HepG2 (cell line): ENCODE data around the gene CSTF1. TPM values are rescaled to one million over a fixed set of nuclear protein-coding genes. Genes with fewer than 3 reads are reported as not detected.

Source experiments
- ATF7 ChIP-seq, 2 experiments: fragments of 450-650 bp in 1 of 2; sonication (generic) in 1 of 2; formaldehyde crosslinking in 1 of 2; IDR thresholded peaks; 2 replicates each; pipeline versions ENCODE4 v1.4.0 to v1.6.1; 2016 to 2020; ENCODE audit warnings: antibody characterized with exemption in 1 of 2, mild to moderate bottlenecking in 1 of 2, missing genetic modification reagents in 1 of 2
- CBX5 ChIP-seq: sonication (generic); formaldehyde crosslinking; IDR thresholded peaks from 2 replicates; pipeline ENCODE4 v1.4.0; 2020; ENCODE audit warnings: missing genetic modification reagents, borderline replicate concordance
- FOSL2 ChIP-seq: sonication (generic); formaldehyde crosslinking; IDR thresholded peaks from 2 replicates; pipeline ENCODE4 v1.4.0; 2020; ENCODE audit warnings: missing genetic modification reagents
- FOXP1 ChIP-seq, 2 experiments: fragments of 450-650 bp in 1 of 2; IDR thresholded peaks; 2 replicates each; pipeline ENCODE4 v1.6.1; 2017 to 2018; ENCODE audit warnings: antibody characterized with exemption in 1 of 2
- JARID2 ChIP-seq: sonication (generic); formaldehyde crosslinking; IDR thresholded peaks from 2 replicates; pipeline ENCODE4 v1.8.1; 2023; ENCODE audit warnings: missing genetic modification reagents, inconsistent platforms; ENCODE audit not compliant: insufficient replicate concordance
- NCOA1 ChIP-seq: sonication (generic); formaldehyde crosslinking; IDR thresholded peaks from 2 replicates; pipeline ENCODE4 v1.9.0; 2021; ENCODE audit warnings: missing genetic modification reagents
- NONO ChIP-seq, 2 experiments: fragments of 450-650 bp in 1 of 2; sonication (generic) in 1 of 2; formaldehyde crosslinking in 1 of 2; IDR thresholded peaks in 1 of 2; conservative IDR thresholded peaks in 1 of 2; 2 replicates each; pipeline versions ENCODE4 v1.6.1 to v1.8.0; 2017 to 2022; ENCODE audit warnings: mild to moderate bottlenecking in 1 of 2, missing genetic modification reagents in 1 of 2, moderate library complexity in 1 of 2
- ZMYM2 ChIP-seq: sonication (generic); formaldehyde crosslinking; IDR thresholded peaks from 2 replicates; pipeline ENCODE4 v1.8.0; 2022; ENCODE audit warnings: mild to moderate bottlenecking, missing genetic modification reagents
- ZNF33A ChIP-seq: sonication (generic); formaldehyde crosslinking; IDR thresholded peaks from 2 replicates; pipeline ENCODE4 v1.5.1; 2020; ENCODE audit warnings: missing genetic modification reagents, mild to moderate bottlenecking, moderate library complexity, borderline replicate concordance
- ZNF441 ChIP-seq: sonication (generic); formaldehyde crosslinking; IDR thresholded peaks from 2 replicates; pipeline ENCODE4 v1.7.0; 2021; ENCODE audit warnings: missing genetic modification reagents, borderline replicate concordance
- ZNF552 ChIP-seq: sonication (generic); formaldehyde crosslinking; IDR thresholded peaks from 2 replicates; pipeline ENCODE4 v1.9.0; 2022; ENCODE audit warnings: missing genetic modification reagents, mild to moderate bottlenecking, borderline replicate concordance
- ZNF569 ChIP-seq: sonication (generic); formaldehyde crosslinking; IDR thresholded peaks from 2 replicates; pipeline ENCODE4 v1.5.0; 2020; ENCODE audit warnings: mild to moderate bottlenecking, missing genetic modification reagents, moderate library complexity, borderline replicate concordance
- ZSCAN25 ChIP-seq: sonication (generic); formaldehyde crosslinking; IDR thresholded peaks from 2 replicates; pipeline ENCODE4 v1.8.0; 2022; ENCODE audit warnings: mild to moderate bottlenecking, missing genetic modification reagents
- polyA plus RNA-seq, 8 experiments: library from polyadenylated mRNA; depleted of rRNA in 3 of 8; stranded (reverse) in 7 of 8; unstranded in 1 of 8; fragments of >200 nt; fragmentation: Illumina TruSeq in 4 of 8; extraction: Trizol in 4 of 8; gene quantifications; 2 replicates each; pipeline versions ENCODE4 v1.2.1 to v1.2.3, GENCODE V29; 2011 to 2016; ENCODE audit warnings: low read depth in 4 of 8, missing spikeins in 1 of 8, mixed read lengths in 1 of 8; ENCODE audit not compliant: insufficient read depth in 1 of 8
- total RNA-seq, 5 experiments: library from RNA; depleted of rRNA; stranded (reverse); fragments of >200 nt; fragmentation: Illumina TruSeq; extraction: Trizol; gene quantifications; 2 replicates each; pipeline ENCODE4 v1.2.3, GENCODE V29; 2016; ENCODE audit warnings: low read depth in 1 of 5
- TF ChIP-seq, protein P1 (sequence below), 2 experiments: sonication (generic) in 1 of 2; formaldehyde crosslinking in 1 of 2; IDR thresholded peaks; 2 replicates each; pipeline versions ENCODE4 v1.5.1 to v1.6.1; 2011 to 2020; ENCODE audit warnings: borderline replicate concordance in 1 of 2, low read depth in 1 of 2, low read length in 1 of 2, mild to moderate bottlenecking in 1 of 2, missing genetic modification reagents in 1 of 2, moderate library complexity in 1 of 2
- TF ChIP-seq, protein P2 (sequence below): sonication (generic); formaldehyde crosslinking; IDR thresholded peaks from 2 replicates; pipeline ENCODE4 v1.4.0; 2020; ENCODE audit warnings: missing genetic modification reagents
- TF ChIP-seq, protein P3 (sequence below): IDR thresholded peaks from 2 replicates; pipeline ENCODE4 v1.6.1; 2016; ENCODE audit warnings: low read depth
- TF ChIP-seq, protein P4 (sequence below): sonication (generic); formaldehyde crosslinking; IDR thresholded peaks from 2 replicates; pipeline ENCODE4 v1.4.0; 2020; ENCODE audit warnings: low read depth, mild to moderate bottlenecking, missing genetic modification reagents
- TF ChIP-seq, protein P5 (sequence below): sonication (generic); formaldehyde crosslinking; IDR thresholded peaks from 2 replicates; pipeline ENCODE4 v1.5.0; 2020; ENCODE audit warnings: missing genetic modification reagents

Gene CSTF1
- total and polyA plus RNA-seq, 2 of the 13 experiments (the other 11 are each of a cell fraction or from before 2014, with no cell fraction given): 70.9 to 100 TPM

DNA sequence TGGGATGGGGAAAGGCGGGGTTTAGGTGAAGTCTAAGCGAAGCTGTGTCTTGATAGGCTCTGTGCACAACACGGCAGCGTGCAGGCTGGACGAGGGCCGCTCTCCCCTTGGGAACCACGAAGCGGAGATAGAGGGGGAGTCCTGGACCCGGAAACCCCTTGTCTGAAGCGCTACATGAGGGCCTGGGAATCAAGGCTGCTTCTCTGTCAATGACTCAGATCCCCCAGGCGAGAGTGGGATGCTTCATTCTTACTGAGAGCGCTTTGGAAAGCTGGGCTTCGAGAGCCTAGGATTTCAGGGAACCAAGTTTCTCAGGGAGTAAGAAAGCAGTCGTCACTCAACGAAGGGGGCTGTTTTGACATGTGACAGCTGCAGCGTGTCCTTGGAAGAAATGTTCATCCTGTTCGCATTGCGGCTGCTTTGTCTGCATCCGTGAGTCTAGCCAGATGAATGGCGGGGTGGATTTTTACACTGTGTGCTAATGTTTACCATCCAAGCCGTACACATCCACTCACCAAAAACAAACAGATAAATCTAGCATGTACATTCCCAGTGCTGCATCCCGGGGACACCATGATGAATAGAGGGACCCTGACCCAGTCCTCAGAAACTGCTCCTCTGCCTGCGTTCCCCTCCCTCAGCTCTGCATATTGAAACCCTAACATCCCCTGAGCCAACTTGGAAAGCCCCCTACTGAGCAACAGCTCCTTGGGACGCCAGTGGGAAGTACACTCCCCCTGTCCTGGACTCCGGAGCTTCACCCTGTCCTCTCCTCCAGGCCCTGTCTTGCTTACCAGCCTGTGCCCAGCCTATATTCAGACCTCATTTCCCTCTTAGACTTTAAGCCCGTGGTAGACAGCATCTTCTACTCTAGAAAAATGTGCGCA, 51.5 kb downstream of the CSTF1 start (continued):
- TF ChIP-seq, protein P1, sequence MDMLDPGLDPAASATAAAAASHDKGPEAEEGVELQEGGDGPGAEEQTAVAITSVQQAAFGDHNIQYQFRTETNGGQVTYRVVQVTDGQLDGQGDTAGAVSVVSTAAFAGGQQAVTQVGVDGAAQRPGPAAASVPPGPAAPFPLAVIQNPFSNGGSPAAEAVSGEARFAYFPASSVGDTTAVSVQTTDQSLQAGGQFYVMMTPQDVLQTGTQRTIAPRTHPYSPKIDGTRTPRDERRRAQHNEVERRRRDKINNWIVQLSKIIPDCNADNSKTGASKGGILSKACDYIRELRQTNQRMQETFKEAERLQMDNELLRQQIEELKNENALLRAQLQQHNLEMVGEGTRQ (IDR thresholded peaks at IDR 0.05; ENCODE audit: low read depth, low read length): 0 out of 2 replicates have a peak, but pooled peaks have one; percentile 2
- TF ChIP-seq, protein P1 (CRISPR knock-in tag; IDR thresholded peaks at IDR 0.05; ENCODE audit: borderline replicate concordance): no peak
- no peak for TF ChIP-seq NONO (IDR thresholded peaks at IDR 0.05)
- no peak for TF ChIP-seq NONO (CRISPR knock-in tag; conservative IDR thresholded peaks at IDR 0.05)
- TF ChIP-seq ATF7 (IDR thresholded peaks at IDR 0.05): no peak
- TF ChIP-seq ATF7 (CRISPR knock-in tag; IDR thresholded peaks at IDR 0.05): no peak
- TF ChIP-seq ZNF441 (CRISPR knock-in tag): 0 out of 2 replicates have a peak, but pooled peaks have one; percentile 40
- TF ChIP-seq, protein P2, sequence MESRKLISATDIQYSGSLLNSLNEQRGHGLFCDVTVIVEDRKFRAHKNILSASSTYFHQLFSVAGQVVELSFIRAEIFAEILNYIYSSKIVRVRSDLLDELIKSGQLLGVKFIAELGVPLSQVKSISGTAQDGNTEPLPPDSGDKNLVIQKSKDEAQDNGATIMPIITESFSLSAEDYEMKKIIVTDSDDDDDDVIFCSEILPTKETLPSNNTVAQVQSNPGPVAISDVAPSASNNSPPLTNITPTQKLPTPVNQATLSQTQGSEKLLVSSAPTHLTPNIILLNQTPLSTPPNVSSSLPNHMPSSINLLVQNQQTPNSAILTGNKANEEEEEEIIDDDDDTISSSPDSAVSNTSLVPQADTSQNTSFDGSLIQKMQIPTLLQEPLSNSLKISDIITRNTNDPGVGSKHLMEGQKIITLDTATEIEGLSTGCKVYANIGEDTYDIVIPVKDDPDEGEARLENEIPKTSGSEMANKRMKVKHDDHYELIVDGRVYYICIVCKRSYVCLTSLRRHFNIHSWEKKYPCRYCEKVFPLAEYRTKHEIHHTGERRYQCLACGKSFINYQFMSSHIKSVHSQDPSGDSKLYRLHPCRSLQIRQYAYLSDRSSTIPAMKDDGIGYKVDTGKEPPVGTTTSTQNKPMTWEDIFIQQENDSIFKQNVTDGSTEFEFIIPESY (CRISPR knock-in tag): peak; percentile 74; the same call in 1 of the 2 replicates
- no peak for TF ChIP-seq NCOA1 (CRISPR knock-in tag)
- no peak for TF ChIP-seq ZNF552 (CRISPR knock-in tag)
- no peak for TF ChIP-seq ZNF33A (CRISPR knock-in tag)
- TF ChIP-seq ZSCAN25 (CRISPR knock-in tag): no peak
- TF ChIP-seq, protein P3, sequence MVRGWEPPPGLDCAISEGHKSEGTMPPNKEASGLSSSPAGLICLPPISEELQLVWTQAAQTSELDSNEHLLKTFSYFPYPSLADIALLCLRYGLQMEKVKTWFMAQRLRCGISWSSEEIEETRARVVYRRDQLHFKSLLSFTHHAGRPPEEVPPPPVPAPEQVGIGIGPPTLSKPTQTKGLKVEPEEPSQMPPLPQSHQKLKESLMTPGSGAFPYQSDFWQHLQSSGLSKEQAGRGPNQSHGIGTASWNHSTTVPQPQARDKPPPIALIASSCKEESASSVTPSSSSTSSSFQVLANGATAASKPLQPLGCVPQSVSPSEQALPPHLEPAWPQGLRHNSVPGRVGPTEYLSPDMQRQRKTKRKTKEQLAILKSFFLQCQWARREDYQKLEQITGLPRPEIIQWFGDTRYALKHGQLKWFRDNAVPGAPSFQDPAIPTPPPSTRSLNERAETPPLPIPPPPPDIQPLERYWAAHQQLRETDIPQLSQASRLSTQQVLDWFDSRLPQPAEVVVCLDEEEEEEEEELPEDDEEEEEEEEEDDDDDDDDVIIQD (CRISPR knock-in tag): no peak
- no peak for TF ChIP-seq ZMYM2
- no peak for TF ChIP-seq JARID2 (CRISPR knock-in tag)
- TF ChIP-seq ZNF569 (CRISPR knock-in tag): no peak
- TF ChIP-seq CBX5: no peak
- 0 out of 2 replicates have a peak, but pooled peaks have one; percentile 5 for TF ChIP-seq FOSL2 (CRISPR knock-in tag)
- TF ChIP-seq, protein P4, sequence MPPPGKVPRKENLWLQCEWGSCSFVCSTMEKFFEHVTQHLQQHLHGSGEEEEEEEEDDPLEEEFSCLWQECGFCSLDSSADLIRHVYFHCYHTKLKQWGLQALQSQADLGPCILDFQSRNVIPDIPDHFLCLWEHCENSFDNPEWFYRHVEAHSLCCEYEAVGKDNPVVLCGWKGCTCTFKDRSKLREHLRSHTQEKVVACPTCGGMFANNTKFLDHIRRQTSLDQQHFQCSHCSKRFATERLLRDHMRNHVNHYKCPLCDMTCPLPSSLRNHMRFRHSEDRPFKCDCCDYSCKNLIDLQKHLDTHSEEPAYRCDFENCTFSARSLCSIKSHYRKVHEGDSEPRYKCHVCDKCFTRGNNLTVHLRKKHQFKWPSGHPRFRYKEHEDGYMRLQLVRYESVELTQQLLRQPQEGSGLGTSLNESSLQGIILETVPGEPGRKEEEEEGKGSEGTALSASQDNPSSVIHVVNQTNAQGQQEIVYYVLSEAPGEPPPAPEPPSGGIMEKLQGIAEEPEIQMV (CRISPR knock-in tag): no peak
- no peak for TF ChIP-seq FOXP1 (IDR thresholded peaks at IDR 0.05)
- peak; percentile 27; the same call in 1 of the 2 replicates for TF ChIP-seq FOXP1 (CRISPR knock-in tag; IDR thresholded peaks at IDR 0.05)
- TF ChIP-seq, protein P5, sequence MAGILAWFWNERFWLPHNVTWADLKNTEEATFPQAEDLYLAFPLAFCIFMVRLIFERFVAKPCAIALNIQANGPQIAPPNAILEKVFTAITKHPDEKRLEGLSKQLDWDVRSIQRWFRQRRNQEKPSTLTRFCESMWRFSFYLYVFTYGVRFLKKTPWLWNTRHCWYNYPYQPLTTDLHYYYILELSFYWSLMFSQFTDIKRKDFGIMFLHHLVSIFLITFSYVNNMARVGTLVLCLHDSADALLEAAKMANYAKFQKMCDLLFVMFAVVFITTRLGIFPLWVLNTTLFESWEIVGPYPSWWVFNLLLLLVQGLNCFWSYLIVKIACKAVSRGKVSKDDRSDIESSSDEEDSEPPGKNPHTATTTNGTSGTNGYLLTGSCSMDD (CRISPR knock-in tag): no peak
